NCI-H748 treated with DMSO at 0.1 percent for 48 hours (cell line): ENCODE results near the gene GZMB.
"Not testable (repeated sequence)": the region's sequence is repeated elsewhere in the genome, so short reads cannot be mapped to it uniquely, and the experiment has no call there.

Experiments
- DNase-seq: peaks from one replicate; lab custom pipeline; 2025; lab: John Stamatoyannopoulos, UW

GZMB gene

GRCh38 chr14:24630872-24631477, 3.0 kb downstream of the GZMB start:
- peak; percentile 20 for DNase-seq

- no peak for DNase-seq
These were observed 3.7 kb downstream of the GZMB start for GRCh38 chr14:24630087-24630871.

GRCh38 chr14:24629521-24629920, 4.5 kb downstream of the GZMB start:
- DNase-seq, result no peak

- no peak for DNase-seq
These were observed 20.2 kb downstream of the GZMB start for GRCh38 chr14:24613747-24614146.

- no peak for DNase-seq
These were observed 20.7 kb downstream of the GZMB start for GRCh38 chr14:24613241-24613640.

GRCh38 chr14:24612196-24612595, 21.8 kb downstream of the GZMB start:
- no peak for DNase-seq

GRCh38 chr14:24609655-24610344, 24.2 kb downstream of the GZMB start, which contains the start of gene GZMH:
GZMH (minus strand) TSS chr14:24609685; CDS start chr14:24609613, 72 bp downstream.
- DNase-seq, result no peak

GRCh38 chr14:24607635-24608514, 26.1 kb downstream of the GZMB start:
- no peak for DNase-seq

GRCh38 chr14:24607081-24607480, 26.9 kb downstream of the GZMB start:
- DNase-seq, result no peak

GRCh38 chr14:24606297-24606696, 27.7 kb downstream of the GZMB start:
- no peak for DNase-seq

- no peak for DNase-seq
These were observed 28.4 kb downstream of the GZMB start for GRCh38 chr14:24605435-24606190.

GRCh38 chr14:24597403-24597802, 36.6 kb downstream of the GZMB start:
- DNase-seq, result no peak

- DNase-seq, result no peak
These were observed 38.7 kb downstream of the GZMB start for GRCh38 chr14:24595073-24595808.

- not testable (repeated sequence) for DNase-seq
These were observed 43.0 kb downstream of the GZMB start for GRCh38 chr14:24591004-24591403.

- DNase-seq, result not testable (repeated sequence)
These were observed 49.6 kb downstream of the GZMB start for GRCh38 chr14:24584402-24584801.
